IMR-90 (cell line): ENCODE results near the gene ARRB1. TPM values are rescaled to one million over a fixed set of nuclear protein-coding genes. Genes with fewer than 3 reads are reported as not detected.

Source experiments
- ATAC-seq: fragments of 200-7000 bp; cut with Tn5 transposase; 2 replicates; pipeline ENCODE4 v1.9.1; 2020; ENCODE audit warnings: low read depth, mild to moderate bottlenecking, moderate library complexity
- BruUV-seq: library from RNA; stranded (reverse); fragments of 400-500 nt; replicated peaks from 2 replicates; lab custom pipeline; 2021; lab: Mats Ljungman, UMichigan
- CTCF ChIA-PET: fragments of 300-600 bp; formaldehyde crosslinking; extraction: SDS; loops from one replicate; lab custom pipeline; 2021; ENCODE audit warnings: antibody characterized with exemption; lab: Yijun Ruan, JAX
- POLR2A ChIA-PET: fragments of 300-600 bp; sonication (Branson Sonifier 250); formaldehyde crosslinking; loops from one replicate; lab custom pipeline; 2022; ENCODE audit warnings: antibody characterized with exemption; ENCODE audit not compliant: unreplicated experiment; lab: Charles Lee
- DNase-seq: peaks from one replicate; pipeline ENCODE4 v3.0.0; 2013
- H2AFZ ChIP-seq: replicated peaks from 2 replicates; pipeline ENCODE3; 2013; ENCODE audit warnings: low read length, mild to moderate bottlenecking; ENCODE audit not compliant: poor library complexity
- H2AK5ac ChIP-seq: 2 replicates; pipeline ENCODE4 v1.6.1; 2013; ENCODE audit warnings: low read depth, low read length, inconsistent platforms
- H2AK9ac ChIP-seq: replicated peaks from 2 replicates; pipeline ENCODE3; 2013; ENCODE audit warnings: mild to moderate bottlenecking, low read depth, low read length, moderate library complexity; ENCODE audit not compliant: poor library complexity
- H2BK120ac ChIP-seq: 2 replicates; pipeline ENCODE4 v1.6.1; 2013; ENCODE audit warnings: low read depth, low read length, inconsistent platforms
- H2BK15ac ChIP-seq: 3 replicates; pipeline ENCODE4 v1.6.1; 2013; ENCODE audit warnings: low read depth, low read length, inconsistent platforms
- H2BK20ac ChIP-seq: 2 replicates; pipeline ENCODE4 v1.6.1; 2013; ENCODE audit warnings: low read depth, mild to moderate bottlenecking, inconsistent platforms, low read length, moderate library complexity
- H2BK5ac ChIP-seq: 2 replicates; pipeline ENCODE4 v1.6.1; 2013; ENCODE audit warnings: mild to moderate bottlenecking, low read depth, low read length, inconsistent platforms; ENCODE audit not compliant: poor library complexity, severe bottlenecking
- H3K14ac ChIP-seq: replicated peaks from 2 replicates; pipeline ENCODE4 v1.6.1; 2013; ENCODE audit warnings: low read depth, low read length, inconsistent platforms
- H3K18ac ChIP-seq: 2 replicates; pipeline ENCODE4 v1.6.1; 2013; ENCODE audit warnings: low read depth, low read length, control low read depth
- H3K23ac ChIP-seq: 2 replicates; pipeline ENCODE4 v1.6.1; 2013; ENCODE audit warnings: low read depth, low read length, inconsistent platforms
- H3K27ac ChIP-seq: 2 replicates; pipeline ENCODE4 v1.5.1; 2013; ENCODE audit warnings: mild to moderate bottlenecking, control low read depth, low read length; ENCODE audit not compliant: insufficient read depth
- H3K27me3 ChIP-seq: 2 replicates; pipeline ENCODE4 v1.6.1; 2013; ENCODE audit warnings: low read length; ENCODE audit not compliant: control insufficient read depth, insufficient read depth
- H3K36me3 ChIP-seq: 2 replicates; pipeline ENCODE4 v1.6.1; 2013; ENCODE audit warnings: low read length, mixed read lengths; ENCODE audit not compliant: control insufficient read depth, insufficient read depth
- H3K4ac ChIP-seq: 2 replicates; pipeline ENCODE4 v1.6.1; 2013; ENCODE audit warnings: low read depth, low read length, inconsistent platforms
- H3K4me1 ChIP-seq: 2 replicates; pipeline ENCODE4 v1.6.1; 2013; ENCODE audit warnings: low read length, mixed read lengths; ENCODE audit not compliant: control insufficient read depth, insufficient read depth
- H3K4me2 ChIP-seq: 2 replicates; pipeline ENCODE4 v1.6.1; 2013; ENCODE audit warnings: low read depth, mild to moderate bottlenecking, control low read depth, low read length, moderate library complexity
- H3K4me3 ChIP-seq: 2 replicates; pipeline ENCODE4 v1.5.1; 2013; ENCODE audit warnings: low read depth, mild to moderate bottlenecking, control low read depth, low read length, moderate library complexity; ENCODE audit not compliant: insufficient read depth
- H3K56ac ChIP-seq: 2 replicates; pipeline ENCODE4 v1.6.1; 2013; ENCODE audit warnings: low read length, inconsistent platforms; ENCODE audit not compliant: insufficient read depth; ENCODE audit errors: extremely low read depth
- H3K79me1 ChIP-seq, 2 experiments: 2 replicates each; pipeline ENCODE4 v1.6.1; 2013; ENCODE audit warnings: low read length in 2 of 2, inconsistent platforms in 1 of 2, low read depth in 1 of 2
- H3K9ac ChIP-seq: 2 replicates; pipeline ENCODE4 v1.6.1; 2013; ENCODE audit warnings: low read depth, low read length, control low read depth
- H3K9me1 ChIP-seq: 2 replicates; pipeline ENCODE4 v1.6.1; 2013; ENCODE audit warnings: low read length, inconsistent platforms; ENCODE audit not compliant: insufficient read depth
- H3K9me3 ChIP-seq: 2 replicates; pipeline ENCODE4 v1.6.1; 2013; ENCODE audit warnings: low read length; ENCODE audit not compliant: control insufficient read depth, insufficient read depth
- H4K20me1 ChIP-seq: 2 replicates; pipeline ENCODE4 v1.6.1; 2013; ENCODE audit warnings: low read length, inconsistent platforms; ENCODE audit not compliant: insufficient read depth
- H4K5ac ChIP-seq: 2 replicates; pipeline ENCODE4 v1.6.1; 2013; ENCODE audit warnings: mild to moderate bottlenecking, low read depth, low read length, control low read depth
- H4K8ac ChIP-seq, 2 experiments: 2 replicates each; pipeline ENCODE4 v1.6.1; 2013; ENCODE audit warnings: low read depth in 2 of 2, low read length in 2 of 2, control low read depth in 1 of 2, inconsistent platforms in 1 of 2
- H4K91ac ChIP-seq: 2 replicates; pipeline ENCODE4 v1.6.1; 2013; ENCODE audit warnings: low read depth, low read length, inconsistent platforms; ENCODE audit not compliant: insufficient read depth
- ELK1 ChIP-seq: fragments of 150-350 bp; IDR thresholded peaks from 2 replicates; pipeline ENCODE4 v1.6.1; 2016; ENCODE audit warnings: low read depth, mild to moderate bottlenecking, low read length, moderate library complexity, borderline replicate concordance
- MXI1 ChIP-seq: IDR thresholded peaks from 2 replicates; pipeline ENCODE4 v1.6.1; 2012; ENCODE audit warnings: low read depth, mild to moderate bottlenecking, low read length, moderate library complexity, borderline replicate concordance
- RAD21 ChIP-seq: IDR thresholded peaks from 2 replicates; pipeline ENCODE4 v1.6.1; 2012; ENCODE audit warnings: low read length, improper control_type of control experiment
- WGBS, 2 experiments: methylation state at CpG; one replicate each; pipeline versions ENCODE4 v1.1.5 to v1.1.7; 2013; ENCODE audit warnings: missing lambda C conversion rate in 2 of 2; ENCODE audit not compliant: insufficient read length in 1 of 2; ENCODE audit errors: extremely low coverage in 2 of 2; 5-methylcytosine and 5-hydroxymethylcytosine counted together
- dilution Hi-C: fragments of 300-500 bp; cut with HindIII; formaldehyde crosslinking; loops from one replicate; pipeline ENCODE4 v1.14.3; 2018; ENCODE audit warnings: low sequenced_read_pairs; ENCODE audit not compliant: unreplicated experiment
- in situ Hi-C: fragments of 300-500 bp; cut with MboI; formaldehyde crosslinking; loops from 3 replicates; pipeline ENCODE4 v1.14.3; 2019; ENCODE audit warnings: low sequenced_read_pairs, inconsistent platforms, mixed read lengths
- intact Hi-C: fragments of 100-400 bp; cut with micrococcal nuclease; formaldehyde crosslinking; loops from 2 replicates; pipeline ENCODE4 v1.10.0; 2022
- polyA plus RNA-seq, 3 experiments: library from polyadenylated mRNA; depleted of rRNA; stranded (reverse); fragments of >200 nt; gene quantifications; 2 replicates each; pipeline ENCODE4 v1.2.3, GENCODE V29; 2012; ENCODE audit warnings: low replicate concordance in 1 of 3
- total RNA-seq: library from RNA; depleted of rRNA; stranded (reverse); fragments of >200 nt; gene quantifications from 2 replicates; pipeline ENCODE4 v1.2.3, GENCODE V29; 2012

ARRB1 gene
- total and polyA plus RNA-seq, 2 of the 4 experiments (the other 2 are of a cell fraction), result 11.0 to 17.4 TPM

GRCh38 chr11:75244052-75244814, 107.2 kb downstream of the ARRB1 start:
- DNase-seq, result no peak
- H3K4me3 ChIP-seq, result no peak overlapping the region
- intact Hi-C loops, result no loop called here
- ChIA-PET POLR2A (interaction anchor here (0.5 kb wide), 1 partner anchor 26 kb away, joined by 4 read pairs; no protein-coding TSS in a partner anchor), CTCF (interaction anchor here (1.5 kb wide), 1 partner anchor 104 kb away, joined by 4 read pairs; no protein-coding TSS in a partner anchor)
- in situ Hi-C loops, result no loop called here
- H3K56ac ChIP-seq, result no peak overlapping the region
- H2AK9ac ChIP-seq, result no peak overlapping the region
- no peak overlapping the region for H2BK20ac ChIP-seq
- no peak overlapping the region for H3K23ac ChIP-seq
- H4K5ac ChIP-seq, result no peak overlapping the region
- H4K91ac ChIP-seq, result no peak overlapping the region
- H4K8ac ChIP-seq, result no peak overlapping the region
- H3K4ac ChIP-seq, result no peak overlapping the region
- WGBS, 2 experiments, result 90% methylated on average over 2 of the region's 10 CpGs; no CpG with 5 or more reads in 1 of the 2 experiments
- no peak overlapping the region for H3K9ac ChIP-seq
- H2BK15ac ChIP-seq, result no peak overlapping the region
- H3K4me2 ChIP-seq, result no peak overlapping the region
- no peak overlapping the region for H3K27ac ChIP-seq
- no peak for ATAC-seq
- TF ChIP-seq ELK1, result no peak
- no peak for TF ChIP-seq RAD21
- TF ChIP-seq MXI1, result no peak
- no peak overlapping the region for H3K18ac ChIP-seq
- no peaks in the 10 kb centered on the region for H3K9me1 ChIP-seq
- H2AK5ac ChIP-seq, result no peak overlapping the region
- no peaks in the 10 kb centered on the region; the same call in 1 of the 2 replicates for H4K20me1 ChIP-seq
- H3K79me1 ChIP-seq, result no peaks in the 10 kb centered on the region
- dilution Hi-C loops, result no loop called here
- peaks cover 72% of the 10 kb centered on the region for H3K27me3 ChIP-seq
- no peaks in the 10 kb centered on the region for H3K9me3 ChIP-seq
- no peak overlapping the region for H2AFZ ChIP-seq
- H3K14ac ChIP-seq, result no peak overlapping the region
- no peak overlapping the region for H2BK5ac ChIP-seq
- BruUV-seq, result no TSS peak
- no peak overlapping the region for H2BK120ac ChIP-seq
- no peaks in the 10 kb centered on the region for H3K36me3 ChIP-seq
- H3K4me1 ChIP-seq, result no peaks in the 10 kb centered on the region
